Measurements from ENCODE around the gene LSAMP. TPM values are rescaled to one million over a fixed set of nuclear protein-coding genes. Genes with fewer than 3 reads are reported as not detected.

LSAMP gene
- total RNA-seq, 1 experiment from 2014 or later: not detected

- POLR2A ChIA-PET: interaction anchor here (0.7 to 1.2 kb wide), 2 partner anchors 40 to 52 kb away, joined by 3 read pairs; no protein-coding TSS in a partner anchor
- H3K4me3 Mint-ChIP-seq (ENCODE audit: unreplicated experiment): no peak overlapping the region
- H3K4me1 Mint-ChIP-seq (ENCODE audit: insufficient read depth, unreplicated experiment): peaks cover 25% of the 10 kb centered on the region
- H3K27me3 Mint-ChIP-seq (ENCODE audit: insufficient read depth, unreplicated experiment): no peaks in the 10 kb centered on the region
- DNase-seq (ENCODE audit: unreplicated experiment): no peak
- TF ChIP-seq CTCF (IDR thresholded peaks at IDR 0.05; ENCODE audit: unreplicated experiment): no peak
- intact Hi-C loops (cut with micrococcal nuclease): no loop called here
- H3K27ac Mint-ChIP-seq (ENCODE audit: low read depth, unreplicated experiment): no peak overlapping the region
- BruUV-seq (replicated peaks): no TSS peak
- no peaks in the 10 kb centered on the region for H3K36me3 Mint-ChIP-seq (ENCODE audit: insufficient read depth, unreplicated experiment)
- H3K9me3 Mint-ChIP-seq (ENCODE audit: unreplicated experiment): no peaks in the 10 kb centered on the region
- CTCF ChIA-PET: interaction anchor here (0.5 to 1.2 kb wide), 4 partner anchors 12 to 1019 kb away, joined by 3 to 4 read pairs (median 3); no protein-coding TSS in a partner anchor
Measured at GRCh38 chr3:115999001-115999585, 446.2 kb downstream of the LSAMP start.

- no TSS peak for BruUV-seq (replicated peaks)
- Mint-ChIP-seq H3K4me1 (ENCODE audit: insufficient read depth, unreplicated experiment) (peaks cover 22% of the 10 kb centered on the region), H3K27ac (ENCODE audit: low read depth, unreplicated experiment) (no peak overlapping the region), H3K36me3 (ENCODE audit: insufficient read depth, unreplicated experiment) (no peaks in the 10 kb centered on the region), H3K27me3 (ENCODE audit: insufficient read depth, unreplicated experiment) (no peaks in the 10 kb centered on the region), H3K9me3 (ENCODE audit: unreplicated experiment) (no peaks in the 10 kb centered on the region), H3K4me3 (ENCODE audit: unreplicated experiment) (no peak overlapping the region)
- no peak for TF ChIP-seq CTCF (IDR thresholded peaks at IDR 0.05; ENCODE audit: unreplicated experiment)
- DNase-seq (ENCODE audit: unreplicated experiment): no peak
- POLR2A ChIA-PET: no interaction called here
- intact Hi-C loops (cut with micrococcal nuclease): no loop called here
- CTCF ChIA-PET: interaction anchor here (0.6 kb wide), 1 partner anchor 9 kb away, joined by 3 read pairs; no protein-coding TSS in a partner anchor
Measured at GRCh38 chr3:115996420-115997108, 448.7 kb downstream of the LSAMP start.

GRCh38 chr3:115990669-115991068, 454.6 kb downstream of the LSAMP start:
- no peak overlapping the region for H3K4me3 Mint-ChIP-seq (ENCODE audit: unreplicated experiment)
- DNase-seq (ENCODE audit: unreplicated experiment): no peak
- TF ChIP-seq CTCF (IDR thresholded peaks at IDR 0.05; ENCODE audit: unreplicated experiment): no peak
- no TSS peak for BruUV-seq (replicated peaks)
- no peak overlapping the region for H3K27ac Mint-ChIP-seq (ENCODE audit: low read depth, unreplicated experiment)
- no peaks in the 10 kb centered on the region for H3K36me3 Mint-ChIP-seq (ENCODE audit: insufficient read depth, unreplicated experiment)
- no peaks in the 10 kb centered on the region for H3K27me3 Mint-ChIP-seq (ENCODE audit: insufficient read depth, unreplicated experiment)
- CTCF ChIA-PET: interaction anchor here (0.5 to 0.7 kb wide), 2 partner anchors 415 to 1528 kb away, joined by 3 read pairs; no protein-coding TSS in a partner anchor
- H3K9me3 Mint-ChIP-seq (ENCODE audit: unreplicated experiment): no peaks in the 10 kb centered on the region
- intact Hi-C loops (cut with micrococcal nuclease): no loop called here
- POLR2A ChIA-PET: interaction anchor here (0.6 kb wide), 1 partner anchor 48 kb away, joined by 3 read pairs; no protein-coding TSS in a partner anchor
- no peaks in the 10 kb centered on the region for H3K4me1 Mint-ChIP-seq (ENCODE audit: insufficient read depth, unreplicated experiment)

- H3K4me1 Mint-ChIP-seq (ENCODE audit: insufficient read depth, unreplicated experiment): no peaks in the 10 kb centered on the region
- no TSS peak for BruUV-seq (replicated peaks)
- H3K4me3 Mint-ChIP-seq (ENCODE audit: unreplicated experiment): no peak overlapping the region
- ChIA-PET CTCF (interaction anchor here (0.7 kb wide), 1 partner anchor 1527 kb away, joined by 3 read pairs; no protein-coding TSS in a partner anchor), POLR2A (no interaction called here)
- no peaks in the 10 kb centered on the region for H3K9me3 Mint-ChIP-seq (ENCODE audit: unreplicated experiment)
- TF ChIP-seq CTCF (IDR thresholded peaks at IDR 0.05; ENCODE audit: unreplicated experiment): no peak
- H3K27ac Mint-ChIP-seq (ENCODE audit: low read depth, unreplicated experiment): no peak overlapping the region
- no peaks in the 10 kb centered on the region for H3K36me3 Mint-ChIP-seq (ENCODE audit: insufficient read depth, unreplicated experiment)
- intact Hi-C loops (cut with micrococcal nuclease): loop anchor here (10.0 kb wide), 1 partner anchor 155 kb away; no protein-coding TSS in a partner anchor
- no peaks in the 10 kb centered on the region for H3K27me3 Mint-ChIP-seq (ENCODE audit: insufficient read depth, unreplicated experiment)
- no peak for DNase-seq (ENCODE audit: unreplicated experiment)
Measured at GRCh38 chr3:115989684-115990421, 455.4 kb downstream of the LSAMP start.

All from MCF 10A (cell line).